PFSK-1 (cell line): ENCODE results near the gene ULK4.

ENCODE experiments used
- POLR2AphosphoS5 ChIP-seq: IDR thresholded peaks from 2 replicates; pipeline ENCODE4 v1.6.1; 2012; ENCODE audit warnings: low read depth, mild to moderate bottlenecking, control low read depth, low read length, moderate library complexity
- SIN3A ChIP-seq: IDR thresholded peaks from 2 replicates; pipeline ENCODE4 v1.6.1; 2012; ENCODE audit warnings: mild to moderate bottlenecking, low read length, moderate library complexity, borderline replicate concordance; ENCODE audit not compliant: insufficient read depth

GRCh38 chr3:41210966-41211365 lies 750.9 kb downstream of the ULK4 start:
- no peak for TF ChIP-seq POLR2AphosphoS5
- no peak for TF ChIP-seq SIN3A
